Naive thymus-derived CD4-positive, alpha-beta T cell (primary cell): ENCODE results near the gene ZNF593. TPM values are rescaled to one million over a fixed set of nuclear protein-coding genes. Genes with fewer than 3 reads are reported as not detected.

Experiments
- ATAC-seq: fragments of 150-1000 bp; cut with Tn5 transposase; 2 replicates; pipeline ENCODE4 v1.10.0; 2021; ENCODE audit warnings: mild to moderate bottlenecking, moderate library complexity
- CTCF ChIA-PET: fragments of 350-600 bp; sonication (Branson Sonifier 250); formaldehyde crosslinking; loops from one replicate; lab custom pipeline; 2021; ENCODE audit warnings: antibody characterized with exemption; lab: Charles Lee
- POLR2A ChIA-PET: fragments of 350-600 bp; sonication (Branson Sonifier 250); formaldehyde crosslinking; loops from one replicate; lab custom pipeline; 2021; ENCODE audit warnings: antibody characterized with exemption, inconsistent platforms; lab: Charles Lee
- DNase-seq, 9 donors: peaks; one replicate each; pipeline versions ENCODE4 v3.0.0 to v3.0.0-alpha.2; 2020 to 2022; ENCODE audit warnings: mixed read lengths in 1 of 9
- H3K27ac ChIP-seq: one replicate; pipeline ENCODE4 v1.7.0; 2013; ENCODE audit warnings: mild to moderate bottlenecking, low read depth, low read length, moderate library complexity
- H3K27me3 ChIP-seq, 2 donors: one replicate each; pipeline ENCODE4 v1.7.0; 2013; ENCODE audit warnings: low read length in 2 of 2, mild to moderate bottlenecking in 2 of 2, moderate library complexity in 2 of 2; ENCODE audit not compliant: control insufficient read depth in 2 of 2, insufficient read depth in 2 of 2
- H3K36me3 ChIP-seq, 3 experiments: 1 replicate in 2 of 3; 2 replicates in 1 of 3; pipeline ENCODE4 v1.7.0; 2013; ENCODE audit warnings: low read length in 3 of 3, mild to moderate bottlenecking in 3 of 3, moderate library complexity in 1 of 3; ENCODE audit not compliant: insufficient read depth in 3 of 3, control insufficient read depth in 2 of 3
- H3K4me1 ChIP-seq, 2 donors: one replicate each; pipeline ENCODE4 v1.7.0; 2013; ENCODE audit warnings: low read length in 2 of 2, mild to moderate bottlenecking in 2 of 2, moderate library complexity in 1 of 2; ENCODE audit not compliant: control insufficient read depth in 2 of 2, insufficient read depth in 2 of 2
- H3K4me3 ChIP-seq: 2 replicates; pipeline ENCODE4 v1.7.0; 2013; ENCODE audit warnings: mild to moderate bottlenecking, low read length
- H3K9me3 ChIP-seq, 3 experiments: 1 replicate in 2 of 3; 2 replicates in 1 of 3; pipeline ENCODE4 v1.7.0; 2013; ENCODE audit warnings: low read length in 3 of 3; ENCODE audit not compliant: control insufficient read depth in 2 of 3
- H3K27ac Mint-ChIP-seq, 9 donors: one replicate each; pipeline ENCODE4 v1.8.0; 2020 to 2022; ENCODE audit warnings: mixed read lengths in 9 of 9, mild to moderate bottlenecking in 8 of 9, moderate library complexity in 5 of 9, inconsistent platforms in 2 of 9
- H3K27me3 Mint-ChIP-seq, 5 donors: one replicate each; pipeline ENCODE4 v1.8.0; 2021 to 2022; ENCODE audit warnings: mixed read lengths in 5 of 5, mild to moderate bottlenecking in 1 of 5
- H3K36me3 Mint-ChIP-seq, 5 donors: one replicate each; pipeline ENCODE4 v1.8.0; 2020 to 2022; ENCODE audit warnings: mixed read lengths in 5 of 5, mild to moderate bottlenecking in 3 of 5, inconsistent platforms in 1 of 5
- H3K4me1 Mint-ChIP-seq, 7 donors: one replicate each; pipeline ENCODE4 v1.8.0; 2020 to 2022; ENCODE audit warnings: mixed read lengths in 7 of 7, mild to moderate bottlenecking in 3 of 7, inconsistent platforms in 1 of 7
- H3K4me3 Mint-ChIP-seq, 10 donors: one replicate each; pipeline ENCODE4 v1.8.0; 2020 to 2022; ENCODE audit warnings: mild to moderate bottlenecking in 10 of 10, mixed read lengths in 10 of 10, moderate library complexity in 6 of 10, inconsistent platforms in 2 of 10
- H3K9me3 Mint-ChIP-seq, 11 donors: one replicate each; pipeline ENCODE4 v1.8.0; 2020 to 2022; ENCODE audit warnings: mixed read lengths in 11 of 11, mild to moderate bottlenecking in 4 of 11, inconsistent platforms in 1 of 11, moderate library complexity in 1 of 11
- intact Hi-C, 2 donors: fragments of 100-400 bp; cut with micrococcal nuclease; formaldehyde crosslinking; loops; one replicate each; pipeline ENCODE4 v1.15.1; 2023
- polyA plus RNA-seq, 2 donors: library from polyadenylated mRNA; unstranded; fragments of 300-500 nt; fragmentation: Illumina TruSeq; gene quantifications; one replicate each; pipeline ENCODE4 v1.2.3, GENCODE V29; 2021
- total RNA-seq, 6 experiments: library from RNA in 5 of 6; stranded (reverse) in 5 of 6; gene quantifications; 1 replicate in 5 of 6; 2 replicates in 1 of 6; pipeline ENCODE4 v1.2.3 and lab custom pipeline; 2021 to 2026

The ZNF593 gene
- total and polyA plus RNA-seq, 7 experiments from 2014 or later: 7.8 to 36.3 (median 13.4) TPM

DNA sequence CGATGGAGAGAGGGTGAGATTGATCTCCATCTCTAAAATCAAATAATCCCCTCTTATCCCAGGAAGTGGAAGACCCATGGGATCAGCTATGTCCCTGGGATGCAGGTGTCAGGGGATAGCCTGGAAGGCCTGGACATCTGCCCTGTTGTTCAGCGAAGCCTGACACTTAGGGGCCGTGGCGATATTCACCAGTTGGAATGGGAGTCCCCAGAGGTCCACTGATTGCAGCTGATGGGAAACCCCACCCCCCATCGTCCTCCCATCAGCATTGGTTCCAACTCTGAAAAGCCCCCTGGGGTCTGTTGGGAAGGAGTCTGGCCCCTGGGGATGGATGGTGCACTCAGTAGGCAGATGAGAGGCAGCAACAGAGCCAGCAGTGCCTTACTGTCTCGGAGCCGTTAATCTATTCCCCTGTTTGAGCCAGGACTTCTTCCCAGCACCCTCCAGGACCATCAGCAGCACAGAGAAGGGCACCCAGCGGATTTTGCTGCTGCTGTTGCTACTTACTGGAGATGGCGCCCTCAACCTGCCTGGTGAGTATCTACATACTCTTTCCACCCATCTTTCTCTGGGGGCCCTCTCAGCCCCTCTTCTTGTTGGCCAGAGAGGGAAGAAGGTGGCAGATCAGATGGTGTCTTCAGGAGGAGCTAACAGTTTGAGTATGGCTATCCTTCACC lies 34.1 kb downstream of the ZNF593 start:
- DNase-seq: no peak
- H3K36me3 ChIP-seq: no peaks in the 10 kb centered on the region
- no peak overlapping the region for H3K4me3 ChIP-seq
- H3K4me3 Mint-ChIP-seq: peak overlapping the region in 1 of 10 donors; percentile 90
- no peaks in the 10 kb centered on the region for H3K9me3 Mint-ChIP-seq
- H3K27me3 Mint-ChIP-seq: peaks cover 0 to 2% (median 0%) of the 10 kb centered on the region in 5 donors
- H3K4me1 Mint-ChIP-seq: peaks cover 21 to 54% (median 39%) of the 10 kb centered on the region in 7 donors
- CTCF ChIA-PET: interaction anchor here (0.6 kb wide), 1 partner anchor 62 kb away, joined by 3 read pairs; no protein-coding TSS in a partner anchor
- intact Hi-C loops: loop anchor here in 1 of 2 donors (2.0 kb wide), 1 partner anchor 31 kb away; the partner anchor contains the start of gene CEP85
- peak overlapping the region in 7 of 9 donors; percentile 75 to 98 (median 89) for H3K27ac Mint-ChIP-seq
- H3K27ac ChIP-seq: no peak overlapping the region
- peaks cover 8 to 28% of the 10 kb centered on the region in 2 donors for H3K4me1 ChIP-seq
- POLR2A ChIA-PET: no interaction called here
- ATAC-seq: no peak
- H3K9me3 ChIP-seq: no peaks in the 10 kb centered on the region
- no peaks in the 10 kb centered on the region for H3K36me3 Mint-ChIP-seq
- H3K27me3 ChIP-seq: no peaks in the 10 kb centered on the region

DNA sequence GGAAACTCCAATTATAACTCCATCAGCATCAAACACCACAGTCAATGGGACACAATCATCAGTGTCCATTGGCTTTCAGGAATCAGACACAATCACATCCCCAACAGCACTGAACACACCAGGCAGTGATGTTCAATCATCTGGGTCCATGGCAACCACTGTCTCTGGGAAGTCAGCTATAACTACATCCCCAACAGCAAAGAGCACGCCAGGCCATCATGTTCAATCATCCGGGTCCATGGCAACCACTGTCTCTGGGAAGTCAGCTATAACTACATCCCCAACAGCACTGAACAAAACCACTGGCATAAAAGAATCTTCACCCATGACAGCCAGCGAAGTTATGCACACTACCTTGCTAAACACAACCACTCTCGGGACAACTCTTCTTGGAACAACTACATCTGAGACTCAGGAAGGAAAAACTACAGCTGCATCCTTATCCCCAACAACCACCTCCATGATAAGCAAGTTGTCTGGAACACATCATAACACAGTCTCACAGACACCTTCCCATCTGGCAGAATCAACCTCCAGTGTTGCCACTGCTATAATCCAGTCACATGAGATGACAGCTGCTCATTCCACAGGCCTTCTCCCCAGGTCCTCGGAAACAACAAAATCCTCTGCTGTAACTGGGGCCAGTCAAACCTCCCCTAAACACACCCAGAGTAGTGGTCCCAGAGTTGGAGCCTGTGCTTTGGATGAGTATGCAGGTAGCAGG lies 40.6 kb downstream of the ZNF593 start:
- Histone ChIP-seq H3K27me3 (no peaks in the 10 kb centered on the region), H3K4me1 (no peaks in the 10 kb centered on the region), H3K36me3 (no peaks in the 10 kb centered on the region), H3K4me3 (no peak overlapping the region), H3K9me3 (no peaks in the 10 kb centered on the region), H3K27ac (no peak overlapping the region)
- intact Hi-C loops: no loop called here
- CTCF ChIA-PET: interaction anchor here (0.7 to 0.8 kb wide), 3 partner anchors 23 to 329 kb away, joined by 3 to 8 read pairs (median 3); no protein-coding TSS in a partner anchor
- H3K4me3 Mint-ChIP-seq: no peak overlapping the region
- no peak for DNase-seq
- ATAC-seq: no peak
- H3K27me3 Mint-ChIP-seq: peaks cover 0 to 21% (median 0%) of the 10 kb centered on the region in 5 donors
- peaks cover 0 to 4% (median 0%) of the 10 kb centered on the region in 7 donors for H3K4me1 Mint-ChIP-seq
- H3K9me3 Mint-ChIP-seq: no peaks in the 10 kb centered on the region
- no peaks in the 10 kb centered on the region for H3K36me3 Mint-ChIP-seq
- H3K27ac Mint-ChIP-seq: no peak overlapping the region
- POLR2A ChIA-PET: interaction anchor here (1.4 kb wide), 1 partner anchor 8 kb away, joined by 3 read pairs; no protein-coding TSS in a partner anchor

- Histone ChIP-seq H3K4me3 (no peak overlapping the region), H3K4me1 (no peaks in the 10 kb centered on the region), H3K9me3 (no peaks in the 10 kb centered on the region), H3K36me3 (no peaks in the 10 kb centered on the region), H3K27ac (no peak overlapping the region), H3K27me3 (no peaks in the 10 kb centered on the region)
- H3K4me1 Mint-ChIP-seq: no peaks in the 10 kb centered on the region
- no peak overlapping the region for H3K27ac Mint-ChIP-seq
- no peaks in the 10 kb centered on the region for H3K36me3 Mint-ChIP-seq
- no peak overlapping the region for H3K4me3 Mint-ChIP-seq
- CTCF ChIA-PET: no interaction called here
- POLR2A ChIA-PET: interaction anchor here (1.2 kb wide), 1 partner anchor 109 kb away, joined by 3 read pairs; no protein-coding TSS in a partner anchor
- peaks cover 0 to 25% (median 0%) of the 10 kb centered on the region in 5 donors for H3K27me3 Mint-ChIP-seq
- ATAC-seq: no peak
- H3K9me3 Mint-ChIP-seq: no peaks in the 10 kb centered on the region
- no peak for DNase-seq
- intact Hi-C loops: no loop called here
These were observed 43.0 kb downstream of the ZNF593 start for GRCh38 chr1:26212726-26213125.

GRCh38 chr1:26213335-26213905 lies 43.7 kb downstream of the ZNF593 start:
- Histone ChIP-seq H3K4me1 (no peaks in the 10 kb centered on the region), H3K27ac (no peak overlapping the region), H3K4me3 (no peak overlapping the region), H3K27me3 (no peaks in the 10 kb centered on the region), H3K9me3 (no peaks in the 10 kb centered on the region), H3K36me3 (no peaks in the 10 kb centered on the region)
- Mint-ChIP-seq H3K4me1 (no peaks in the 10 kb centered on the region), H3K27ac (no peak overlapping the region), H3K27me3 (peaks cover 0 to 25% (median 0%) of the 10 kb centered on the region in 5 donors), H3K9me3 (no peaks in the 10 kb centered on the region), H3K36me3 (no peaks in the 10 kb centered on the region), H3K4me3 (no peak overlapping the region)
- ATAC-seq: no peak
- DNase-seq: no peak
- intact Hi-C loops: no loop called here
- ChIA-PET CTCF (no interaction called here), POLR2A (interaction anchor here (1.2 kb wide), 1 partner anchor 108 kb away, joined by 3 read pairs; no protein-coding TSS in a partner anchor)

GRCh38 chr1:26215246-26215645 lies 45.5 kb downstream of the ZNF593 start:
- no peak overlapping the region for H3K27ac ChIP-seq
- Mint-ChIP-seq H3K36me3 (no peaks in the 10 kb centered on the region), H3K4me3 (no peak overlapping the region), H3K4me1 (peaks cover 0 to 2% (median 0%) of the 10 kb centered on the region in 7 donors), H3K9me3 (no peaks in the 10 kb centered on the region), H3K27ac (no peak overlapping the region), H3K27me3 (peaks cover 0 to 18% (median 0%) of the 10 kb centered on the region in 5 donors)
- ChIA-PET POLR2A (no interaction called here), CTCF (no interaction called here)
- no peaks in the 10 kb centered on the region for H3K4me1 ChIP-seq
- no peak overlapping the region for H3K4me3 ChIP-seq
- no peaks in the 10 kb centered on the region for H3K36me3 ChIP-seq
- DNase-seq (no peak), ATAC-seq (no peak)
- intact Hi-C loops: no loop called here
- H3K9me3 ChIP-seq: no peaks in the 10 kb centered on the region
- no peaks in the 10 kb centered on the region for H3K27me3 ChIP-seq

- ChIA-PET POLR2A (interaction anchor here (0.9 kb wide), 1 partner anchor 14 kb away, joined by 3 read pairs; no protein-coding TSS in a partner anchor), CTCF (no interaction called here)
- Mint-ChIP-seq H3K27ac (no peak overlapping the region), H3K9me3 (no peaks in the 10 kb centered on the region), H3K4me1 (peaks cover 0 to 2% (median 0%) of the 10 kb centered on the region in 7 donors), H3K27me3 (peaks cover 0 to 19% (median 0%) of the 10 kb centered on the region in 5 donors), H3K4me3 (no peak overlapping the region), H3K36me3 (no peaks in the 10 kb centered on the region)
- no peak overlapping the region for H3K4me3 ChIP-seq
- ATAC-seq: no peak
- H3K27me3 ChIP-seq: no peaks in the 10 kb centered on the region
- no peaks in the 10 kb centered on the region for H3K36me3 ChIP-seq
- intact Hi-C loops: no loop called here
- no peak overlapping the region for H3K27ac ChIP-seq
- no peak for DNase-seq
- no peaks in the 10 kb centered on the region for H3K9me3 ChIP-seq
- no peaks in the 10 kb centered on the region for H3K4me1 ChIP-seq
These were observed 49.3 kb downstream of the ZNF593 start for GRCh38 chr1:26218906-26219494.
